VCaP (cell line): Measurements from ENCODE around the gene FSTL4.

ENCODE experiments used
- H3K27ac ChIP-seq: fragments of 450-650 bp; 2 replicates; pipeline ENCODE4 v1.5.1; 2017
- TF ChIP-seq, protein P1 (sequence below): fragments of 450-650 bp; conservative IDR thresholded peaks from 2 replicates; pipeline ENCODE4 v1.5.1; 2017; ENCODE audit warnings: mild to moderate bottlenecking, moderate library complexity

FSTL4 gene

GRCh38 chr5:133612249-133612860, at the start of gene FSTL4:
TSS of gene FSTL4 (minus strand) at chr5:133612541.
- TF ChIP-seq, protein P1, sequence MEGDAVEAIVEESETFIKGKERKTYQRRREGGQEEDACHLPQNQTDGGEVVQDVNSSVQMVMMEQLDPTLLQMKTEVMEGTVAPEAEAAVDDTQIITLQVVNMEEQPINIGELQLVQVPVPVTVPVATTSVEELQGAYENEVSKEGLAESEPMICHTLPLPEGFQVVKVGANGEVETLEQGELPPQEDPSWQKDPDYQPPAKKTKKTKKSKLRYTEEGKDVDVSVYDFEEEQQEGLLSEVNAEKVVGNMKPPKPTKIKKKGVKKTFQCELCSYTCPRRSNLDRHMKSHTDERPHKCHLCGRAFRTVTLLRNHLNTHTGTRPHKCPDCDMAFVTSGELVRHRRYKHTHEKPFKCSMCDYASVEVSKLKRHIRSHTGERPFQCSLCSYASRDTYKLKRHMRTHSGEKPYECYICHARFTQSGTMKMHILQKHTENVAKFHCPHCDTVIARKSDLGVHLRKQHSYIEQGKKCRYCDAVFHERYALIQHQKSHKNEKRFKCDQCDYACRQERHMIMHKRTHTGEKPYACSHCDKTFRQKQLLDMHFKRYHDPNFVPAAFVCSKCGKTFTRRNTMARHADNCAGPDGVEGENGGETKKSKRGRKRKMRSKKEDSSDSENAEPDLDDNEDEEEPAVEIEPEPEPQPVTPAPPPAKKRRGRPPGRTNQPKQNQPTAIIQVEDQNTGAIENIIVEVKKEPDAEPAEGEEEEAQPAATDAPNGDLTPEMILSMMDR, result peak; percentile 70
- H3K27ac ChIP-seq, result peak within 1 kb of the TSS; percentile 81

DNA sequence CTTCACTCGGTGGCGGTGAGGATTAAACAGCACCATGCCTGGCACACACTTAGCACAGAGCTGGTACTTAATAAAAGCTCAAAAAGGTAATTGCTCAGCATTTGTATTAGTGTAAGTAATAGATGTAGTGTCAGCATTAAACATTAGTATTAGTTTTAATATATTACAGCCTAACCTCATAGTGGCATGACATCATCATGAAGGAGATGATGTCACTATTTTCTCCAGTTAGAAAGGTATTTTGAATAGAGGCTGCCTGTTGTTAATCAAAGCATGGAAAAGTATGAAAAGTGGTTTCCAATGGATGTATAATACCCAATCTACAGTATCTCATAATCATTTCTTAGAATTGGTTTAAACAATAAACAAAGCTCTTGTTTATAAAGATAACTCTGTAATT, 49.0 kb upstream of the FSTL4 start:
- TF ChIP-seq, protein P1, result no peak
- no peak overlapping the region for H3K27ac ChIP-seq

DNA sequence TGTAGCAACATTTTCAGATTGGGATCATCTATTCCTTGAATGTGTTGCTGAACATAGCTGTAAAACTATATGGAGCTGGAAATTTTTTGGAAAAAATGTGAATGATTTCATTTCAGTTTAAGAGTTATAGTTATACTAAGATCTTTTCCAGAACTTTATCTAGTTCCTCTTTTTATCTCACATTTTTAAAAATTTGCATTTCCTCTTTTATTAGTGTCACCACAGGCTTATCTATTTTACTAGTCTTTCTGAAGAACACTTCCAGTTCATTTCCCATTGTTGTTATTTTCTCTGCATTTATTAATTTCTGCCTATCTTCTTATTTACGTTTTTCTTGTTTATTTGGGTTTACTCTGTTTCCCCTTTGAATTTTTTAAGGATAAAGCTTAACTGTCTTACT, 46.0 kb upstream of the FSTL4 start:
- TF ChIP-seq, protein P1, result no peak
- H3K27ac ChIP-seq, result no peak overlapping the region

DNA sequence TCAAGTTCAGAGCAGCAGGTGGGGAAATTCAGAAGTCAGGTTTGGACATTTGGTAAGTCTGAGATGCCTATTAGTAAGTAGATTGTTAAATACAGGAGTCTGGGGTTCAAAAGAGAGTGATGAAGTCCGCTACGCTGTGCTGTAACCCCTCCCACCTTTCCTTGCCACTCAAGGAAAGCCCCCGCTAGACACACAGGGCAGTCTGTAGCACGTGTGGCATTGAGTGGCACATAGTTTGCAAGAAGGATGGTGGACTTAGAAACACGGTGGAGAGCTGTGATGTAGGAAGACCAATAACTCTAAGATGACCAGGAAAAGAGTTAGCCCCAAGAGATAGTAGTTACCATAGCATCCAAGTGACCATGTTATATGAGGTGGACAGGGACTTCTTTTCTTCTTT, 44.7 kb upstream of the FSTL4 start:
- TF ChIP-seq, protein P1, result no peak
- no peak overlapping the region for H3K27ac ChIP-seq

DNA sequence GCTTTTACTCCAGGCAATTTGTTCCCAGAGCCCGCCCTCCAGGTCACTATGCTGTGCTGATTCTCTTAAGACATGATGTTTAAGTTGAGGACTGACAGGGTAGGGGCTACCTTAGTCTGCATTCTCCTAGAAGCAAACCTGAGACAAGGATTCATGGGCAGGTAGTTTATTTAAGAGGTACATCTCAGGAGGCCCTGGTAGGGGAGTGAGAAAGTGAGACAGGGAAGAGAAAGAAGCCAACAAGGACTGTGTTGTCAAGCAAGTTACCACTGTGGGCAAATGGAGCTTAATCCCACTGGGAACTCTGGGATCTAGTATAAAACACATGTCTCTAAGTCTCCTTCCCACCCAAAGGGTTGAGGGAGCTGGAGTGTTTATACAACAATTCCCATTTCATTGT, 43.6 kb upstream of the FSTL4 start:
- H3K27ac ChIP-seq, result no peak overlapping the region
- TF ChIP-seq, protein P1, result no peak

- H3K27ac ChIP-seq, result no peak overlapping the region
- TF ChIP-seq, protein P1, result no peak
These were observed 41.4 kb upstream of the FSTL4 start for GRCh38 chr5:133653760-133654049.

DNA sequence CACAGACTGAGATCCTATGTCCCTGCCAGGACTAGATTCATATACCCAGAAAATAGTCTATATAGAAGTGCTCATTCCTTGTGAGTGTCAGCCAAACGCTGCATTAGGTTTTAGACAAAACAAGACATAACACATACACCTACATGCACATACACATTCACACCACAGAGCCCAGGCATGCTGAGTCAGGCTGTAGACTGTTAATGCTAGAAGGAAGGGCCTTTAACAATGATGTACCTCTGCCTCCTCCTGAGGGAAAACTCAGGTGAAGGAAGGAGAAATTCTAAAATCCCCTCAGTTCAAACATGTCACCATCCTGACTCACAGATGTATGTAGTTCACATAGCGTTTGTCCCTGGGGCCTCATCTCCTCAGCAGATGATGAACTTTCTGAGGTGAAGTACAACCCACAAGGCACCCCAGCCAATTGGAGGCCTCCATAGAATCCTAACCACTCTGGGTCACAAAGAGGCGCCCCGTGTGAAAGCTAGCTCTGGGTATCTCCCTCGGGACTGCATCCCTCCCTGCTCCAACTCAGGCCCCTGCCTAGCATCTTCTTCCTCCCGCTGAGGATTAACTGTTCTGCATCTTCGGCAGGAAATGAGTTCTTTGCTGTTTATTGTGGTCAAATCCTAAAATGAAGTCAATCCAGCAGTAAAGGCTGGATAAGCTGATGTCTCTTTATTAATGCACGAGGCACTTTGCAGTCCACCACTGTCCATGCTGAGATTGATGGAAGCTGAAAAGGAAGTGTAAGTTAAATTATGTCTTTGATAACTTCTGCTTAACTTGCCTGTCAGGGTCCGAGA, 40.8 kb upstream of the FSTL4 start:
- TF ChIP-seq, protein P1, result no peak
- no peak overlapping the region for H3K27ac ChIP-seq
